HL-60 (cell line): ENCODE data around the gene PTGES2.

ENCODE experiments used
- DNase-seq, 2 experiments: peaks; one replicate each; pipeline ENCODE4 v3.0.0-alpha.2; 2010 to 2020; ENCODE audit warnings: low read depth in 1 of 2, low spot score in 1 of 2
- H3K27ac ChIP-seq: fragments of 250-450 bp; sonication (Bioruptor Pico); replicated peaks from 2 replicates; pipeline ENCODE4 v1.5.1; 2020; ENCODE audit warnings: mild to moderate bottlenecking, moderate library complexity
- H3K27me3 ChIP-seq: fragments of 250-450 bp; sonication (Bioruptor Pico); 2 replicates; pipeline ENCODE4 v1.5.1; 2021; ENCODE audit warnings: mild to moderate bottlenecking, moderate library complexity; ENCODE audit not compliant: insufficient read depth, poor library complexity, severe bottlenecking
- H3K4me3 ChIP-seq: replicated peaks from 2 replicates; pipeline ENCODE4 v1.5.1; 2011; ENCODE audit warnings: mild to moderate bottlenecking, control low read depth, low read length; ENCODE audit not compliant: insufficient read depth
- GABPA ChIP-seq: IDR thresholded peaks from 2 replicates; pipeline ENCODE4 v1.6.1; 2012; ENCODE audit warnings: low read depth
- POLR2AphosphoS5 ChIP-seq: IDR thresholded peaks from 2 replicates; pipeline ENCODE4 v1.6.1; 2012; ENCODE audit warnings: low read depth
- SPI1 ChIP-seq: IDR thresholded peaks from 2 replicates; pipeline ENCODE4 v1.6.1; 2012; ENCODE audit warnings: low read depth, mild to moderate bottlenecking, borderline replicate concordance
- TF ChIP-seq, protein P1 (sequence below): IDR thresholded peaks from 2 replicates; pipeline ENCODE4 v1.6.1; 2012; ENCODE audit warnings: low read depth; ENCODE audit not compliant: insufficient replicate concordance
- TF ChIP-seq, protein P2 (sequence below): IDR thresholded peaks from one replicate; pipeline ENCODE4 v1.5.1; 2011; ENCODE audit warnings: low read length, control low read depth, inconsistent platforms; ENCODE audit not compliant: insufficient read depth

Gene PTGES2

DNA sequence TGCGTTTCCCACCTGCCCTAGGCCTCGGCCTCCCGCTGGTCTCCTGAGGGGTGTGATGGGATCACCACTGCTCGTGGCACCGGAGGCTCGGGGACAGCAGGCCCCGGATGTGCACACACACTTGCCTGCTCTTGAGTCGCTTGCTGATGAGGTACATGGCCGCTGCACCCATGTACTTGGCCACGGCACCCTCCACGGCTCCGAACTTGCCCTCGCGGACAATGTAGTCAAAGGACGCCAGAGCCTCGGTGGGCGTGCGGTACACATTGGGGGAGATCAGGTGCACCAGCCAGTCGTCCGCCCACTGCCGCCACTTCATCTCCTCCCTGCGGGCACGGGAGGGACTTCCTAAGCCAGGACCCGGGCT, 4.7 kb downstream of the PTGES2 start:
- Histone ChIP-seq H3K4me3 (no peak overlapping the region), H3K27ac (no peak overlapping the region), H3K27me3 (no peaks in the 10 kb centered on the region)
- no peak for DNase-seq
- TF ChIP-seq, protein P1, sequence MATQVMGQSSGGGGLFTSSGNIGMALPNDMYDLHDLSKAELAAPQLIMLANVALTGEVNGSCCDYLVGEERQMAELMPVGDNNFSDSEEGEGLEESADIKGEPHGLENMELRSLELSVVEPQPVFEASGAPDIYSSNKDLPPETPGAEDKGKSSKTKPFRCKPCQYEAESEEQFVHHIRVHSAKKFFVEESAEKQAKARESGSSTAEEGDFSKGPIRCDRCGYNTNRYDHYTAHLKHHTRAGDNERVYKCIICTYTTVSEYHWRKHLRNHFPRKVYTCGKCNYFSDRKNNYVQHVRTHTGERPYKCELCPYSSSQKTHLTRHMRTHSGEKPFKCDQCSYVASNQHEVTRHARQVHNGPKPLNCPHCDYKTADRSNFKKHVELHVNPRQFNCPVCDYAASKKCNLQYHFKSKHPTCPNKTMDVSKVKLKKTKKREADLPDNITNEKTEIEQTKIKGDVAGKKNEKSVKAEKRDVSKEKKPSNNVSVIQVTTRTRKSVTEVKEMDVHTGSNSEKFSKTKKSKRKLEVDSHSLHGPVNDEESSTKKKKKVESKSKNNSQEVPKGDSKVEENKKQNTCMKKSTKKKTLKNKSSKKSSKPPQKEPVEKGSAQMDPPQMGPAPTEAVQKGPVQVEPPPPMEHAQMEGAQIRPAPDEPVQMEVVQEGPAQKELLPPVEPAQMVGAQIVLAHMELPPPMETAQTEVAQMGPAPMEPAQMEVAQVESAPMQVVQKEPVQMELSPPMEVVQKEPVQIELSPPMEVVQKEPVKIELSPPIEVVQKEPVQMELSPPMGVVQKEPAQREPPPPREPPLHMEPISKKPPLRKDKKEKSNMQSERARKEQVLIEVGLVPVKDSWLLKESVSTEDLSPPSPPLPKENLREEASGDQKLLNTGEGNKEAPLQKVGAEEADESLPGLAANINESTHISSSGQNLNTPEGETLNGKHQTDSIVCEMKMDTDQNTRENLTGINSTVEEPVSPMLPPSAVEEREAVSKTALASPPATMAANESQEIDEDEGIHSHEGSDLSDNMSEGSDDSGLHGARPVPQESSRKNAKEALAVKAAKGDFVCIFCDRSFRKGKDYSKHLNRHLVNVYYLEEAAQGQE, result no peak
- TF ChIP-seq POLR2AphosphoS5 (no peak), GABPA (no peak), SPI1 (no peak)
- TF ChIP-seq, protein P2, sequence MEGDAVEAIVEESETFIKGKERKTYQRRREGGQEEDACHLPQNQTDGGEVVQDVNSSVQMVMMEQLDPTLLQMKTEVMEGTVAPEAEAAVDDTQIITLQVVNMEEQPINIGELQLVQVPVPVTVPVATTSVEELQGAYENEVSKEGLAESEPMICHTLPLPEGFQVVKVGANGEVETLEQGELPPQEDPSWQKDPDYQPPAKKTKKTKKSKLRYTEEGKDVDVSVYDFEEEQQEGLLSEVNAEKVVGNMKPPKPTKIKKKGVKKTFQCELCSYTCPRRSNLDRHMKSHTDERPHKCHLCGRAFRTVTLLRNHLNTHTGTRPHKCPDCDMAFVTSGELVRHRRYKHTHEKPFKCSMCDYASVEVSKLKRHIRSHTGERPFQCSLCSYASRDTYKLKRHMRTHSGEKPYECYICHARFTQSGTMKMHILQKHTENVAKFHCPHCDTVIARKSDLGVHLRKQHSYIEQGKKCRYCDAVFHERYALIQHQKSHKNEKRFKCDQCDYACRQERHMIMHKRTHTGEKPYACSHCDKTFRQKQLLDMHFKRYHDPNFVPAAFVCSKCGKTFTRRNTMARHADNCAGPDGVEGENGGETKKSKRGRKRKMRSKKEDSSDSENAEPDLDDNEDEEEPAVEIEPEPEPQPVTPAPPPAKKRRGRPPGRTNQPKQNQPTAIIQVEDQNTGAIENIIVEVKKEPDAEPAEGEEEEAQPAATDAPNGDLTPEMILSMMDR, result no peak

DNA sequence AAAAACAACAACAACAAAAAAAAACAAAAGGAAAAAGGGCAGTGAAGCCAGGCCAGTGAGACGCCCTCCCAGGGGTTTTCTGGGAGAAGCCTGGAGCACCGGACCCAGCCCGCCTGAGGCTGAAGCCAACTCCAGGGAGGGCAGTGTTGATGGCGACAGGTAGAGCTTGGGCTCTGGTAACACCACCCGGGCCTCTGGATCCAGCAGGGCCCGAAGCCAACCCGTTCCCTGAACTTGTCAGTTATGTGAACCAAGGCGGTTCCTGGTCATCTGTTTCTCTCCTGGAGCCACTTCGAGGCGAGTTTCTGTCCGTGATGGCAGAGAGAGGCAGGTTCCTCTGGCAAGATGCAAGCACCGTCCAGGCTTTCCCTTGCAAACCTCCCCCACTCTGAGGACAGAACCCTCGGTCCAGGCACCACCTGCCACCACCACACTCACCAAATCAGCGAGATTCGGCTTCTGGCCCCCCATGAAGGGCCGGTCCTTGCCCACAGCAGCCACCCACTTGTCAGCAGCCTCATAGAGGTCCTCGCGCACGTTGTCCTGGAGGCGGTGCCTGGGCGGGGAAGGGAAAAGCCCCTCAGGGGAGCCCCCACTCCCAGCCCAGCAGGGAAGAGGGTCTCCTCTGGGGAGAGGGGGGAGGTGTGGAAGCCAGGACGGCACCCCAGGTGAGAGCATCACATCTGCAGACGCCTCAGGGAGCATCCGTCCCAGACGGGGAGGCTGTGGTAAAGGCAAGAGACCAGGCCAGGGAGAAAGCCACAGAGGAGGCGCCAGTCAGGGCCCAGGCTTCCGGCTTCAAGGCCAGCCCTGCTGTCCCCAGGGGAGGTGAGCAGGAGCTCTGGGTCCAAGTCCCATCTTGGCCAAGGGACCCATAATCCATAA, 5.4 kb downstream of the PTGES2 start:
- no peak overlapping the region for H3K27ac ChIP-seq
- TF ChIP-seq, protein P1, result no peak
- TF ChIP-seq GABPA (no peak), SPI1 (no peak), POLR2AphosphoS5 (no peak)
- TF ChIP-seq, protein P2, result no peak
- no peak overlapping the region for H3K4me3 ChIP-seq
- H3K27me3 ChIP-seq, result no peaks in the 10 kb centered on the region
- no peak for DNase-seq

DNA sequence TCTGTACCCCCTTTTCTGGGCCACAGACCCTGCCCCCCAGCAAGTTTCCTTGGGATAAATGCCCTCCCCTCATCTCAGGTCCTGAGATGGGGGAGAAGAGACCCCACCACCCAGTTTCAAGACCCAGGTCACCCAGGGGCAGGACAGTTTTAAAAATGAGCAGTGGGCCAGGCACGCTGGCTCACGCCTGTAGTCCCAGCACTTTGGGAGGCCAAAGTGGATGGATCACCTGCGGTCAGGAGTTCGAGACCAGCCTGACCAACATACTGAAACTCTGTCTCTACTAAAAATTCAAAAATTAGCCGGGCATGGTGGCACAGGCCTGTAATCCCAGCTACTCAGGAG, 6.1 kb downstream of the PTGES2 start:
- H3K4me3 ChIP-seq, result no peak overlapping the region
- DNase-seq, result no peak
- no peak overlapping the region for H3K27ac ChIP-seq
- H3K27me3 ChIP-seq, result no peaks in the 10 kb centered on the region
- TF ChIP-seq POLR2AphosphoS5, result no peak
- no peak for TF ChIP-seq SPI1
- TF ChIP-seq GABPA, result no peak

DNA sequence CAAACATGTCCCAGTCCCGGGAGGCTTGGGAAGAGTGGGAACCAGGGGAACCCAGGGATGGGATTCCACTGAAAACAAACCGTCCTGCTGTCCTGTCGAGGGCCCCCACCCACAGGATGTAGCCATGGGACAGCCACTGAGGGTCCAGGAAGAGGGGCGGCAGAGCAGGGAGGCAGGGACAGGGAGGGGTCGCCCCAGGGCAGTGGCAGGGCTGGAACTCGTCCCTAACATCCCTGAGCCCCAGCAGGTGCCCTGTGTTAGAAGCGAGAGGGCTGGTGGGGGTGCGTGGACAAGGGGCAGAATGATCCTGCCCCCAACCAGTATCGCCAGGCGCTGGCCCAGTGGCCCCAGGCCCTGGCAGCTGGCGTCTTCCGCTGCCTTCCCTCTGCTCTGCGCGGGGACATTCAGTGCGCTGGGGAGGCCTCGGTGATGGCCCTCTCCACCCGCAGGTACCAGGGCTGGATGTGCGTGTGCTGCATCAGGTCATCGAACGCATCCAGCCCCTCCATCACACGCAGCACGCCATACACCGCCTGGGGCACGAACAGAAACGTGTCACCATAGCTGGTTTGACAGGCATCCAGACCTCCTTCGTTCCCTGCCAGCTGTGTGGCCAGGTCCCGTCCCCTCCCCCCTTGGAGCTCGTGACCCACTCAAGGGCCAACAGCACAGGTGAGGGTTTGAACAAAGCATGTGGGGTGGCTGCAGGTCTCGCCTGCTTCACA, 6.6 kb downstream of the PTGES2 start:
- H3K27me3 ChIP-seq, result no peaks in the 10 kb centered on the region
- H3K4me3 ChIP-seq, result no peak overlapping the region
- no peak for DNase-seq
- TF ChIP-seq, protein P1, result no peak
- H3K27ac ChIP-seq, result no peak overlapping the region
